ENCODE results near the gene RBP3.

GRCh38 chr10:47307381-47307780, 40.8 kb upstream of the RBP3 start:
- no peak for TF ChIP-seq CTCF (IDR thresholded peaks at IDR 0.05)
- no peak for TF ChIP-seq POLR2A (IDR thresholded peaks at IDR 0.05)
- TF ChIP-seq EP300 (IDR thresholded peaks at IDR 0.05): no peak
- TF ChIP-seq POLR2AphosphoS5 (IDR thresholded peaks at IDR 0.05): no peak

Data from sigmoid colon (tissue), 4 donors.